ENCODE measurements around the gene FAM13C.

The FAM13C gene

GRCh38 chr10:59214160-59214559 is 148.2 kb downstream of the FAM13C start:
- H3K4me1 ChIP-seq (ENCODE audit: control insufficient read depth, insufficient read depth, low read length) = no peaks in the 10 kb centered on the region
- H3K27ac ChIP-seq (ENCODE audit: extremely low read depth, low read depth, low read length) = no peak overlapping the region
- H3K36me3 ChIP-seq (ENCODE audit: control insufficient read depth in 2 of 2, insufficient read depth in 1 of 2, low read length in 2 of 2) = no peaks in the 10 kb centered on the region
- CTCF ChIA-PET = no interaction called here
- POLR2A ChIA-PET = no interaction called here
- H3K9me3 ChIP-seq (ENCODE audit: control insufficient read depth, insufficient read depth, low read depth, low read length) = no peaks in the 10 kb centered on the region
- no peak overlapping the region for H3K4me3 ChIP-seq (ENCODE audit: low read depth, low read length)
- no peak for TF ChIP-seq ZEB2 (tag by site-specific recombination; IDR thresholded peaks at IDR 0.05)
- peak; percentile 57 for TF ChIP-seq ATF2 (tag by site-specific recombination; IDR thresholded peaks at IDR 0.05; ENCODE audit: low read depth)

- POLR2A ChIA-PET = no interaction called here
- Histone ChIP-seq H3K4me3 (ENCODE audit: low read depth, low read length) (no peak overlapping the region), H3K4me1 (ENCODE audit: control insufficient read depth, insufficient read depth, low read length) (no peaks in the 10 kb centered on the region), H3K36me3 (ENCODE audit: control insufficient read depth in 2 of 2, insufficient read depth in 1 of 2, low read length in 2 of 2) (no peaks in the 10 kb centered on the region), H3K9me3 (ENCODE audit: control insufficient read depth, insufficient read depth, low read depth, low read length) (no peaks in the 10 kb centered on the region), H3K27ac (ENCODE audit: extremely low read depth, low read depth, low read length) (no peak overlapping the region)
- CTCF ChIA-PET = interaction anchor here (0.5 to 0.9 kb wide), 3 partner anchors 39 to 1330 kb away, joined by 3 read pairs; no protein-coding TSS in a partner anchor
- no peak for TF ChIP-seq KLF17 (tag by site-specific recombination; IDR thresholded peaks at IDR 0.05)
- no peak for TF ChIP-seq INSM2 (tag by site-specific recombination; IDR thresholded peaks at IDR 0.05)
- no peak for TF ChIP-seq ZNF692 (tag by site-specific recombination; IDR thresholded peaks at IDR 0.05)
- TF ChIP-seq HOXD13 (CRISPR knock-in tag; IDR thresholded peaks at IDR 0.05; ENCODE audit: borderline replicate concordance) = no peak
- no peak for TF ChIP-seq HOXC10 (CRISPR knock-in tag; IDR thresholded peaks at IDR 0.05)
- no peak for TF ChIP-seq ZNF704 (tag by site-specific recombination; IDR thresholded peaks at IDR 0.05)
- no peak for TF ChIP-seq ZNF114 (tag by site-specific recombination; IDR thresholded peaks at IDR 0.05)
Observed at GRCh38 chr10:59212301-59212798, 150.0 kb downstream of the FAM13C start.

GRCh38 chr10:59206204-59206720 is 156.1 kb downstream of the FAM13C start:
- Histone ChIP-seq H3K4me3 (ENCODE audit: low read depth, low read length) (no peak overlapping the region), H3K4me1 (ENCODE audit: control insufficient read depth, insufficient read depth, low read length) (no peaks in the 10 kb centered on the region), H3K27ac (ENCODE audit: extremely low read depth, low read depth, low read length) (no peak overlapping the region), H3K36me3 (ENCODE audit: control insufficient read depth in 2 of 2, insufficient read depth in 1 of 2, low read length in 2 of 2) (no peaks in the 10 kb centered on the region), H3K9me3 (ENCODE audit: control insufficient read depth, insufficient read depth, low read depth, low read length) (no peaks in the 10 kb centered on the region)
- ChIA-PET CTCF (no interaction called here), POLR2A (no interaction called here)
- TF ChIP-seq ZNF704 (tag by site-specific recombination; IDR thresholded peaks at IDR 0.05) = no peak
- no peak for TF ChIP-seq OSR2 (tag by site-specific recombination; IDR thresholded peaks at IDR 0.05)
- TF ChIP-seq FEZF1 (tag by site-specific recombination; IDR thresholded peaks at IDR 0.05) = no peak
- TF ChIP-seq GLIS1 (tag by site-specific recombination; IDR thresholded peaks at IDR 0.05) = no peak
- TF ChIP-seq ZNF174 (tag by site-specific recombination; IDR thresholded peaks at IDR 0.05) = no peak
- no peak for TF ChIP-seq ZNF514 (tag by site-specific recombination; IDR thresholded peaks at IDR 0.05)
- TF ChIP-seq ZNF677 (tag by site-specific recombination; IDR thresholded peaks at IDR 0.05) = no peak
- TF ChIP-seq ZNF645 (tag by site-specific recombination; IDR thresholded peaks at IDR 0.05) = no peak
- no peak for TF ChIP-seq ZNF24 (tag by site-specific recombination; IDR thresholded peaks at IDR 0.05)
- TF ChIP-seq ZNF202 (tag by site-specific recombination; IDR thresholded peaks at IDR 0.05; ENCODE audit: borderline replicate concordance) = no peak
- TF ChIP-seq BCL11A (tag by site-specific recombination; IDR thresholded peaks at IDR 0.05; ENCODE audit: low read depth) = no peak
- no peak for TF ChIP-seq ZNF138 (tag by site-specific recombination; IDR thresholded peaks at IDR 0.05; ENCODE audit: borderline replicate concordance)
- no peak for TF ChIP-seq KLF10 (tag by site-specific recombination; IDR thresholded peaks at IDR 0.05)
- TF ChIP-seq ZSCAN23 (tag by site-specific recombination; IDR thresholded peaks at IDR 0.05) = no peak

Data from HEK293 (cell line).